ENCODE results near the gene MEIOB.

MEIOB gene

DNA sequence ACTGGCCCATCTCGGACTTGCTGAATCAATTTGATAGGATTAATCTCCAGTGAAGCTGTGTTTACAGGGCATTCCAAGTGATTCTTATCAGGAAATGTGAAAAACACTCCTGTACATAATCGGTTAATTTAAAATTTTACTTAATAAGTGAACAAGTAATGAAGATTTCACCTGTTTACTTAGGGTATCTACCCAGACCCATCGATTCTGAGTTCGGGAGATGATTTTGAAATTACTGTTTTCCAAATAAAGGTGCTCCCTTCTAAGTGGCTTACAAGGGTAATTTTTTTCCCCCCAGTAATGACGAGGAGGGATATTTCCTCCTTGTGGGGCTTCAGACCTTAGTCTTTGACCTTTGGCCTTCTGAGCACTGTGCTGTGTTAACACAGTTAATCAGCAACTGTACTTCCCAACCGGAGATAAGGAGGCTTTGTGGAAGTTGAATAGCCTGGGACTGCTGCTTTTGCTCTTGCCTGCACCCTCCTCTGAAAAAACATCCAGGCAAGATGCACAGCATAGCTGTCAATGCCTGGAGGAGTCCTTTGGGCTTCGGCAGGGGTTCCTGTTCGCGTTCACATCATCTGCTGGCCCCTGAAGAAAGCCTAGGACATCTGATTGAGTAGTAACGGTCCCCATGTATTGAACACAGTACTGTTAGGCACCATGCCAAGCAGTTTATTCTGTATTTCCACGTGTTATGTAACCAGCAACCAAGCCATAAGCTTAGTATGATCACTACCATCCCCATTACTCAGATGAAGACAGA lies 43.1 kb downstream of the MEIOB start:
- no peak overlapping the region for H3K4me3 ChIP-seq (ENCODE audit: low read depth, low read length)
- TF ChIP-seq CTCF (IDR thresholded peaks at IDR 0.05; ENCODE audit: low read depth, low read length, missing control alignments), result no peak
- DNase-seq (ENCODE audit: low read depth), result no peak

- peak within 1 kb of the TSS; percentile 95 for H3K4me3 ChIP-seq (ENCODE audit: low read depth, low read length)
- peak; percentile 78 for DNase-seq (ENCODE audit: low read depth)
- no peak for TF ChIP-seq CTCF (IDR thresholded peaks at IDR 0.05; ENCODE audit: low read depth, low read length, missing control alignments)
Measured at GRCh38 chr16:1826691-1827573, 45.0 kb downstream of the MEIOB start, which contains the start of the genes FAHD1 and HAGH. FAHD1 (plus strand) TSS chr16:1827206; CDS start chr16:1827239, 33 bp downstream. HAGH (minus strand) TSS chr16:1826825; CDS start chr16:1826787, 38 bp downstream.

DNA sequence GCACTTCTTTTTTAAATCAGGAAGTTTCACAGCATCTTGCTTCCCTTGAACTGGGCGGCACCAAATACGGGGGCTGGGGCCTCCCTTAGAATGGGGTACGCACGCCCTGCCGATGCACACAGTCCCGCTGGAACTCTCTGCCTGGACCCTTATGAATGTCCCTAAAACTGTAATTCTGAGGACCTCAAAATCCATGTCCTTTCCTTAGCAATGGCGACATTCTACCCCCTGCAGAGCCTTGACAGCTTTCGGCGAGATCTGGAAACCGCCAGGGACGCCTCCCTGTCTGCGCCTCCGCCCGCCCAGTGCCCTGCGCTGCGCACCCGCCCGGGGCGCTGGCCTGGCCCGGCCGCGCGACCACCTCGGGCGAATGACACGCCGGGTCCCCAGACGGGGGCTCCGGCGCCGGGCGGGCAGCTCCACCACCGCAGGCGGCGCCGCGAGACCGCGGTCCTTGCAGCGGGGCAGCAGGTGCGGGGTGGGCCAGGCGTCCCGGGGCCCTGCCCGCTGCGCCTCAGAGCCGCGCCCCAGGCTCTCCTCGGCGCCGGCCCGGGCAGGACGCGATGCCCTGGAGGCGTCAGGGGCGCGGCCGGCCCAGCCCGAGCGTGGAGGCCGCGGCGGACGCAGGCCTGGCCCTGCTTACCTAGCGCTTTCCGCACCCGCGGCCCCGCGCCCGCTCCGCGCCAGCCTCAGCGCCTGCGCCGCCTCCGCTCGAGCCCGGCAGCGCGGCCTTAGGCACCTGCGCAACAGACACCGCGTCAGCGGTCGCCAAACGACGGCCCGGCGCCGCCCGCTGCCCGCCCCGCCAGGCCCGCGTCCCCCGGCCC lies 45.9 kb downstream of the MEIOB start:
- H3K4me3 ChIP-seq (ENCODE audit: low read depth, low read length), result peak overlapping the region; percentile 95
- TF ChIP-seq CTCF (IDR thresholded peaks at IDR 0.05; ENCODE audit: low read depth, low read length, missing control alignments), result peak; percentile 7
- DNase-seq (ENCODE audit: low read depth), result no peak

- H3K4me3 ChIP-seq (ENCODE audit: low read depth, low read length), result peak overlapping the region; percentile 95
- TF ChIP-seq CTCF (IDR thresholded peaks at IDR 0.05; ENCODE audit: low read depth, low read length, missing control alignments), result no peak
- DNase-seq (ENCODE audit: low read depth), result no peak
Measured at GRCh38 chr16:1825381-1825863, 46.5 kb downstream of the MEIOB start.

DNA sequence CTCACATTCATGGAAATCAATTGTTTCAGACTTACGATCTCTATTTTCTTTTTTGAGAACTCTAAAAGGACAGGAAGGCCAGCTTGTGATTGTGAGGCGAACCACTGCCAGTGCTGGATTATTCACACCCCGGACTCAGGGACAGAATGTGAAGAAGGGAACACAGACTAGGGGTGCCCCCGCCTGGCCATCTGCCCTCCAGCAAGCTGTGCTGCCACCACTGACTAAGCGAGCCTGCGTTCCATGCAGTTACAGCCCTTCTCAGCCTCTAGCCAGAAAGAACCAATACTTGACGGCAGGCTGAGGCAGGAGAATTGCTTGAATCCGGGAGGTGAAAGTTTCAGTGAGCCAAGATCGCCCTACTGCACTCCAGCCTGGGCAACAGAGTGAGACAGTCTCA lies 48.1 kb downstream of the MEIOB start:
- TF ChIP-seq CTCF (IDR thresholded peaks at IDR 0.05; ENCODE audit: low read depth, low read length, missing control alignments), result peak; percentile 26
- DNase-seq (ENCODE audit: low read depth), result no peak
- no peak overlapping the region for H3K4me3 ChIP-seq (ENCODE audit: low read depth, low read length)

GRCh38 chr16:1822801-1823200 lies 49.2 kb downstream of the MEIOB start:
- TF ChIP-seq CTCF (IDR thresholded peaks at IDR 0.05; ENCODE audit: low read depth, low read length, missing control alignments), result no peak
- no peak for DNase-seq (ENCODE audit: low read depth)
- H3K4me3 ChIP-seq (ENCODE audit: low read depth, low read length), result no peak overlapping the region
